DND-41 (cell line): ENCODE results near the gene STARD7.
"Not testable (repeated sequence)": the region's sequence is repeated elsewhere in the genome, so short reads cannot be mapped to it uniquely, and the experiment has no call there.

Source experiments
- ATAC-seq: fragments of 200-7000 bp; cut with Tn5 transposase; 3 replicates; pipeline ENCODE4 v1.9.1; 2021; ENCODE audit warnings: low read depth; ENCODE audit not compliant: insufficient read depth
- DNase-seq: peaks from one replicate; pipeline ENCODE4 v3.0.0-alpha.2; 2020
- H2AFZ ChIP-seq: 2 replicates; pipeline ENCODE4 v1.6.0; 2012; ENCODE audit warnings: low read depth, low read length
- H3K27ac ChIP-seq: 2 replicates; pipeline ENCODE4 v1.5.1; 2012; ENCODE audit warnings: low read length, inconsistent platforms
- H3K27me3 ChIP-seq: fragments of 200-600 bp; sonication (generic); 2 replicates; pipeline ENCODE4 v1.6.0; 2012; ENCODE audit warnings: low read length, mild to moderate bottlenecking, inconsistent platforms; ENCODE audit not compliant: insufficient read depth, poor library complexity
- H3K36me3 ChIP-seq: 2 replicates; pipeline ENCODE4 v1.5.1; 2012; ENCODE audit warnings: low read length, inconsistent platforms; ENCODE audit not compliant: insufficient read depth
- H3K4me1 ChIP-seq: 2 replicates; pipeline ENCODE4 v1.5.1; 2012; ENCODE audit warnings: mild to moderate bottlenecking, low read length; ENCODE audit not compliant: insufficient read depth
- H3K4me2 ChIP-seq: 2 replicates; pipeline ENCODE4 v1.6.0; 2012; ENCODE audit warnings: mild to moderate bottlenecking, moderate library complexity, low read length, inconsistent platforms; ENCODE audit not compliant: insufficient read depth
- H3K4me3 ChIP-seq, 2 experiments: fragments of 200-600 bp in 1 of 2; shearing (Covaris generic) in 1 of 2; 2 replicates each; pipeline ENCODE4 v1.5.1; 2012 to 2016; ENCODE audit warnings: inconsistent platforms in 2 of 2, low read length in 2 of 2, mild to moderate bottlenecking in 2 of 2, low read depth in 1 of 2, moderate library complexity in 1 of 2
- H3K79me2 ChIP-seq: 2 replicates; pipeline ENCODE4 v1.6.0; 2012; ENCODE audit warnings: low read length, inconsistent platforms; ENCODE audit not compliant: insufficient read depth
- H3K9ac ChIP-seq: 2 replicates; pipeline ENCODE4 v1.6.0; 2012; ENCODE audit warnings: low read depth, mild to moderate bottlenecking, inconsistent platforms, low read length, moderate library complexity
- H3K9me3 ChIP-seq: 2 replicates; pipeline ENCODE4 v1.5.1; 2012; ENCODE audit warnings: low read length, moderate library complexity, mild to moderate bottlenecking, inconsistent platforms; ENCODE audit not compliant: insufficient read depth, severe bottlenecking
- H4K20me1 ChIP-seq: 2 replicates; pipeline ENCODE4 v1.6.0; 2012; ENCODE audit warnings: low read length; ENCODE audit not compliant: insufficient read depth
- CTCF ChIP-seq: IDR thresholded peaks from 2 replicates; pipeline ENCODE4 v1.5.1; 2012; ENCODE audit warnings: borderline replicate concordance, low read length, moderate library complexity, mild to moderate bottlenecking; ENCODE audit not compliant: poor library complexity, severe bottlenecking; ENCODE audit errors: extremely low read depth
- EZH2 ChIP-seq: IDR thresholded peaks from 3 replicates; pipeline ENCODE4 v1.6.1; 2012; ENCODE audit warnings: borderline replicate concordance, low read depth, mild to moderate bottlenecking, moderate library complexity, low read length, inconsistent platforms; ENCODE audit not compliant: severe bottlenecking

Gene STARD7

GRCh38 chr2:96163768-96164429 lies 44.7 kb downstream of the STARD7 start:
- Histone ChIP-seq H3K27me3 (no peaks in the 10 kb centered on the region), H3K4me3 (peak overlapping the region in 1 of 2 experiments; percentile 37; a peak in 1 of 4 replicates)

GRCh38 chr2:96163415-96163767 lies 45.2 kb downstream of the STARD7 start:
- peak overlapping the region; percentile 33 for H3K4me2 ChIP-seq
- H2AFZ ChIP-seq = no peak overlapping the region; the same call in 1 of the 2 replicates
- no peaks in the 10 kb centered on the region for H3K36me3 ChIP-seq
- ATAC-seq (no peak), DNase-seq (no peak)
- TF ChIP-seq EZH2 (no peak), CTCF (no peak)
- no peaks in the 10 kb centered on the region for H3K79me2 ChIP-seq
- peaks cover 36% of the 10 kb centered on the region for H3K4me1 ChIP-seq
- peak overlapping the region; percentile 97 for H3K27ac ChIP-seq
- H3K27me3 ChIP-seq = no peaks in the 10 kb centered on the region
- no peak overlapping the region for H3K4me3 ChIP-seq
- no peaks in the 10 kb centered on the region for H4K20me1 ChIP-seq
- H3K9me3 ChIP-seq = no peaks in the 10 kb centered on the region
- peak overlapping the region; percentile 60 for H3K9ac ChIP-seq

More at GRCh38 chr2:96163768-96164429, 44.7 kb downstream of the STARD7 start:
- H4K20me1 ChIP-seq = no peaks in the 10 kb centered on the region
- ATAC-seq (peak; percentile 86), DNase-seq (peak; percentile 95)
- TF ChIP-seq CTCF (no peak), EZH2 (no peak)
- no peaks in the 10 kb centered on the region for H3K79me2 ChIP-seq
- peak overlapping the region; percentile 97 for H3K27ac ChIP-seq
- peak overlapping the region; percentile 60 for H3K9ac ChIP-seq
- H3K9me3 ChIP-seq = no peaks in the 10 kb centered on the region
- H2AFZ ChIP-seq = peak overlapping the region; percentile 52
- H3K36me3 ChIP-seq = no peaks in the 10 kb centered on the region
- H3K4me2 ChIP-seq = peak overlapping the region; percentile 56
- H3K4me1 ChIP-seq = peaks cover 36% of the 10 kb centered on the region

GRCh38 chr2:96161898-96162297 lies 46.7 kb downstream of the STARD7 start:
- no peak for ATAC-seq
- no peak overlapping the region for H3K27ac ChIP-seq

GRCh38 chr2:96160366-96160765 lies 48.3 kb downstream of the STARD7 start:
- not testable (repeated sequence) for H4K20me1 ChIP-seq, ATAC-seq, H3K4me3 ChIP-seq, H3K9ac ChIP-seq, H3K27me3 ChIP-seq, H3K79me2 ChIP-seq, DNase-seq, H2AFZ ChIP-seq, H3K27ac ChIP-seq, H3K4me2 ChIP-seq, H3K36me3 ChIP-seq, H3K9me3 ChIP-seq
- peaks cover 40% of the 10 kb centered on the region for H3K4me1 ChIP-seq

More at GRCh38 chr2:96161898-96162297, 46.7 kb downstream of the STARD7 start:
- Histone ChIP-seq H3K9me3 (no peaks in the 10 kb centered on the region), H3K4me2 (no peak overlapping the region), H3K27me3 (no peaks in the 10 kb centered on the region), H3K9ac (no peak overlapping the region), H4K20me1 (no peaks in the 10 kb centered on the region), H3K4me1 (peaks cover 40% of the 10 kb centered on the region), H3K4me3 (no peak overlapping the region), H3K79me2 (no peaks in the 10 kb centered on the region), H2AFZ (no peak overlapping the region), H3K36me3 (no peaks in the 10 kb centered on the region)
- TF ChIP-seq EZH2 (no peak), CTCF (no peak)
- DNase-seq = no peak
